ENCODE measurements around the gene BRD7.

DNA sequence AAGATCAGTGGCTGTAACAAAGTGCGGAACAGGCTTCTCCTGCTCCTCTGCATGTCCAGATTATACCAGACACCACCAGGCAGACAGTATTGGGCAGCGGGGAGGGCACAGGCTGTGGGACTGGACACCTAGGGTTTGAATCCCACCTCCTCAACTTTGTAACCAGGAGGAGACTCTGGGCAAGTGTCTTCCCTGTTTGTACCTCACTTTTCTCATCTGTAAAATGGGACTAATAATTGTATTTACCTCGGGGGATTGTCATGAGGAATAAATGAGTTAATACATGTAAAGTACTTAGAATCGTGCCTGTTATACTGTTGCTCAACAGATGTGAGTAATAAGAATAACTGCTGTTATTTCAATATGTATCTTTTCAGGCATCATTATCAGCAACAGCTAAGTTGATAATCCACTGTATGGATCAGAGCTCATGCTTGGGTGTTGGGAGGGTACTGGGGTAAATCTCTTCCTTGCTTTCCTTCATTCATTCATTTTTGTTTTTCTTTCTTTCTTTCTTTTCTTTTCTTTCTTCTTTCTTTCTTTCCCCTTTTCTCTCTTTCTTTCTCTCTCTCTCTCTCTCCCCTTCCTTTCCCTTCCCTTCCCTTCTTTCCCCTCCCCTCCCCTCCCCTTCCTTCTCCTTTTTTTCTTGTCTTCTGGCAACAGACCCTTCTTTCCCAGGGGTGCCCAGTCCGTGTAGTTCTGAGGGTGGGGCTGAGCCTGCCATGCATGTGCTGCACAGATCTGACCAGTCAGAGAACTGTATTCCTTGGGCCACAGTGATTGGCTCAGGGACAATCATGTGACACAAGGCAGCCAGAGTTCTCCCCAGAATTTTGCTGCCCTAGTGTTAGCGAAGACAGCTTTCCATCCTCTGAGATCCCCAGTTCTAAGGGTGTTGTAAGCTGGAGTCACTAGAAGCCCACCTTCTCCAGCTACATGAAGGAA, 25.3 kb upstream of the BRD7 start:
- TF ChIP-seq, protein P1, sequence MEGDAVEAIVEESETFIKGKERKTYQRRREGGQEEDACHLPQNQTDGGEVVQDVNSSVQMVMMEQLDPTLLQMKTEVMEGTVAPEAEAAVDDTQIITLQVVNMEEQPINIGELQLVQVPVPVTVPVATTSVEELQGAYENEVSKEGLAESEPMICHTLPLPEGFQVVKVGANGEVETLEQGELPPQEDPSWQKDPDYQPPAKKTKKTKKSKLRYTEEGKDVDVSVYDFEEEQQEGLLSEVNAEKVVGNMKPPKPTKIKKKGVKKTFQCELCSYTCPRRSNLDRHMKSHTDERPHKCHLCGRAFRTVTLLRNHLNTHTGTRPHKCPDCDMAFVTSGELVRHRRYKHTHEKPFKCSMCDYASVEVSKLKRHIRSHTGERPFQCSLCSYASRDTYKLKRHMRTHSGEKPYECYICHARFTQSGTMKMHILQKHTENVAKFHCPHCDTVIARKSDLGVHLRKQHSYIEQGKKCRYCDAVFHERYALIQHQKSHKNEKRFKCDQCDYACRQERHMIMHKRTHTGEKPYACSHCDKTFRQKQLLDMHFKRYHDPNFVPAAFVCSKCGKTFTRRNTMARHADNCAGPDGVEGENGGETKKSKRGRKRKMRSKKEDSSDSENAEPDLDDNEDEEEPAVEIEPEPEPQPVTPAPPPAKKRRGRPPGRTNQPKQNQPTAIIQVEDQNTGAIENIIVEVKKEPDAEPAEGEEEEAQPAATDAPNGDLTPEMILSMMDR (IDR thresholded peaks at IDR 0.05) = no peak
- TF ChIP-seq POLR2A (IDR thresholded peaks at IDR 0.05) = no peak

All from heart left ventricle (tissue), 13 donors.